GM19193 (cell line): Measurements from ENCODE around the gene EFNA5.

Experiments
- POLR2A ChIP-seq: IDR thresholded peaks from 4 replicates; pipeline ENCODE4 v1.6.1; 2011; ENCODE audit not compliant: insufficient read depth, insufficient read length; ENCODE audit errors: extremely low read depth

Gene EFNA5

DNA sequence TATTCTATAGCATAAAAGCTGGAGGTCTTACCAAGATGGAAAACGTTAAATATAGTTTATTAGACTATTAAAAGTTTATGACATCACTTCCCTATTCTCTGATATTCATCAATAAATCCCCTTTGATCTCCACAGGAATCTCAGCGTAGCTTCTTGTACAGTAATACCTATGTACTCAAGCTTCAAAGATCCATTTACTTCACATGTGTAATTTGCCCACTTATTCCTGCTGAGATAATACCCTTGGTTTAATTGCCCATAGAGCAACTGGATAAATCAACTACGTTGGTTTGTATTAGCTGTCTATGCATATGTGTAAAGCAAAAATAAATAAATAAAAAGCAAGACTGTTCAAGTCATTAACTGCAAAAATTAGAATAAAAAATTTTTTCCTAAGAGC lies 219.7 kb downstream of the EFNA5 start:
- TF ChIP-seq POLR2A: no peak

DNA sequence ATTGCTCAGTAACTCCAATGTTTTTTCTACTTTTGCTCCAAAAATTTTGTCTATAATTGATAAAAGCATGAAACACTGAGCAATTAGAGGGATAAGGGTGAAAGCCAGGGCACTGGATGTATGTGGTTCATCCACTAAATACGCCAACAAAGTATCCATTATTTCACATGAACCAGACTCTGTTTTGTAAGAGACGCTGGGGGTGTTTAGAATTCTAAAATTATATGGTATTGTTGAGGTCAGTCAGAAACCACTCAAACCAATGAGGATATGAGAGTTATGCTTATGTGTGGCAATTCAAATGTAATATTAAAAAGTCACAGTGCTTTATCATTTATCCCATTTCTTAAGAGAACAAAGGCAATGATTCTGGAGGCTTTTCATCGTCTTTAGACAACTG lies 220.2 kb downstream of the EFNA5 start:
- no peak for TF ChIP-seq POLR2A

DNA sequence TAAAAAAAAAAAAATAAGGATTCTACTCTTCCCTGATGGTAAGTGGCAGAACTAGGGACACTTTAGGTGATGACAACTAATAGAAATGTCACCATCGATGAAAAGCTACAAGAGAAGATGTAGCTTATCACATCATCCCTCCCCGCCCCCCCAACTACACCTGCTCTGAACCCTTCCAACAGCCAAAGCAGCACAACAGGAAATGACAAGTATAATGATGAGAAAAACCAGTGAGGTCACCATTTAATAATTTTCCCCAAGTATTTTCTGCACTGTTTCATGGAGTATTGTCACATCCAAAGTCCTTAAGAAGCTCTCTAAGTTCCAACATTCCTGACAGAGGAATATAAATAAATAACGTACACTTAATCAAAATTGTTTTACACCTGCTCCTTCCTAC lies 221.4 kb downstream of the EFNA5 start:
- no peak for TF ChIP-seq POLR2A

DNA sequence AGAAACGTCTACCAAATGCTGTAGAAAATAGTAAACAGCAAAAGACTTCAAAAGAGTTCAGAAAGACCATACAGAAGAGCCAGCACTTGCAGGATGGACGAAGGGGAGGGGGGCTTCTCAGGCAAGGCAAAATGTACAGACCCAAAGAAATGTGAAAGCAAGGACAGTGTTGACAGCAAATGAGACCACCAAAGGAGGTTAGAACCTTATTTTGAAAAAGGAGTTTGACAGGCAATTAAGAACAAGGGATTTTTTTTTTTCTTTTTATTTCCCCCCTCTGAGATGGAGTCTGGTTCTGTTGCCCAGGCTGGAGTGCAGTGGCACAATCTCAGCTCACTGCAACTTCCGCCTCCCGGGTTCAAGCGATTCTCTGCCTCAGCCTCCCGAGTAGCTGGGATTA lies 223.2 kb downstream of the EFNA5 start:
- no peak for TF ChIP-seq POLR2A

DNA sequence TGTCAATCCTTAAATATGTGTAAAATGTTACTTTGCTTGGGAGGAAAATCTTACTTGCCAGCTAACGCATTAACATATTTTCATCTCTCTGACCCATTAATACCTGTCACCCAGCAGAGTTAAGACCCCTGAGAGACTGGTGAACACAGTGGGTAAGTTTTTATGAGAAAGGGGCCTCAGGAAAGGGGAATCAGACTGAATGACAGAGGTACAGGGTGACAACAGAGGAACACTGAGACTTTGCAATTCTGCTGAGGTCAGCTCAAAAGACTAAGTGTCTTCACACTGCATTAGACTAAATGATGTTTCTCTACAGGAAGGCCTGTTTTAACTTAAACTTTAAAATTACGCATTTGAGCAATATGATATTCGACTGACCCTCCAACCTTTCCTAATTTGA lies 223.8 kb downstream of the EFNA5 start:
- no peak for TF ChIP-seq POLR2A

DNA sequence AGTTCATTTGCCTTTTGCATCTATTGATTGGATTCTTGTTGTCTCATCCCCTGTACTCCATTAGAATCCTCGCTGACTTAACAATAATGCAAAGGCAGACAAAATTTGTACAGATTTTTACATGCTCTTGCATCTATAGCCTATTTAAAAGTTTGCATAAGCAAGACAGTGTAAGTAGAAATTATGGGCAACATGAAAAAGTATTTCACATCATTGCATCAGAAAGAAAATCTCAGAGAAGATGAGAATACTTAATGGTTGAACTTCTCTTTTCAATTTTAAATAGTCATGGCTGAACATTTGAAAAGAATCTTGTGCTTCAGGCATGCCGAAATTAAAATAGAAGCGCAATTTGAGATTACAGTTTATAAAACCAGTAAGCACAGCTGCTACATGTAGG lies 226.4 kb downstream of the EFNA5 start:
- no peak for TF ChIP-seq POLR2A

DNA sequence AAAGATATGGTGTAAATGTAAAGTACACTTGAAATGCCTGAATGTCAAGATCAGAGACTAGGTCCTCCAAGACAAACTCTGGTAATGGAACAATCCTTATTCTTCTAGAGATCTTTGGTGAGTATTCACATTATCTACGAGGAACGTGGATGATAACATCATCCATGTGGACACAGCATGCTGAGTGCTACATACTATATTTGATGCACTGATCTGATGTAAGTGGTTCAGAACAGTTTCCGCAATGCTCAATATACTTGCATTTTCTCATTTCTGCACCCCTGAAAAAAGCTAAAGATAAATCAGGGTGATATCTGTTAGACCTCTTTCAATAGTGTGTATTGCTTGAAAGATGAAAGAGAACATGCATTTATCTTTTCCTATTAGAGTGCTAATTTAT lies 226.8 kb downstream of the EFNA5 start:
- TF ChIP-seq POLR2A: no peak

DNA sequence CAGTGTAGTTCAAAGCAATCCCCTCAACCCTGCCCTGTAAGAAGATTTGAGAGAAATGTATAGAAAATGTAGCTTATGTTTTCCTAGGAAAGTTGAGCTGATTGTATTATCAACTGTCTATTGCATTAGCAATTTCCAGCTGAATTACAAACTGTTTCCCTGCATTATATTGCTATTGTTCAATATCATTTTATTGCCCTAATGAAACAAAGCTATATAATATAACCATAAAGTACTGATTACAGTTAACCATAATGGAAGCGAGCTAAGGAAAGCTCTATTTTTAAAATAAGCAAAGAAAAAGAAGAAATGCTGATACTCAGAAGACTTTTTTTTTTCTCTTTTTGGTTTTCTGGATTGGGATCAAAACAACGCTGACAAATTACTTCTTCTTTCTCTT lies 228.3 kb downstream of the EFNA5 start:
- no peak for TF ChIP-seq POLR2A

DNA sequence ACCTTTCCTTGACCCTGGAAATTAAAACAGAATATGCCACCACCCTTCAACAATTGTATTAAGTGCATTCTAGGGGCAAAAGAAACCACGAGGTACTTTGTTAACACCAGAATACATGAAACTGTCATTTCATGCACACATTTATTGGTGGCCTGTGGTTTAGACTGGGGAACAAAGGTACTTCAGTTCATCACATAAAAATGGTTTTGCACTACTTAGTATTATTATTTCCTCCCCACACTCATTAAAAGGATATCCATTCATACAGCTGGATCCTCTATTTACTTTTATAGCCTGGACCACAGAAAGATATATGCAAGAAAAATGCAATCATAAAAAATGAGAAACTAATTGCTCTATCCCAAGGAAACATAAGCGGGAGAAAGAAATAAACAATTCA lies 230.9 kb downstream of the EFNA5 start:
- no peak for TF ChIP-seq POLR2A

DNA sequence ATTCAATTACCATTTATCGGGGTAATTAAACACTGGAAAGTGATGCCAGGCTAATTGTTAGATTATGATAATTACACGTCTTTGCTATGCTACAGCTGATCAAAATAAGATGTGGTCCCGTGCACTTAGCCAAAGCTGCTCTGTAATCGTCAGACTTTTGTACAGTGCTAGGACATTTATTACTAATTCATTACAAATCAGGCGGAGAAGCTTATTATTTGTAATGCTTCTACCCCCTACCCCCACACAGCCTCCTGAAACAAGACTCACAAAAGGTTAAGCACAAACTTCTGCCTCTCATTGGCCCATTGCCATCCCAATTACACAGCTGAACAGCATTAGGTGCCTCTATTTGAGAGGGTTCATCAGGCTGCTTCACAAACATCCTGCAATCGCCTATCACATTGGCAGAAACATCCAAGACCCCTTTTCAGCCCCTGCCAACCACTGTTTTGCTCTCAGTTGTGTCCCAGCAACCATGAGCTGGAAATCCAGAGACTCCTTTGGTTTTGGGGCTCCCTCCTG lies 232.7 kb downstream of the EFNA5 start:
- no peak for TF ChIP-seq POLR2A

DNA sequence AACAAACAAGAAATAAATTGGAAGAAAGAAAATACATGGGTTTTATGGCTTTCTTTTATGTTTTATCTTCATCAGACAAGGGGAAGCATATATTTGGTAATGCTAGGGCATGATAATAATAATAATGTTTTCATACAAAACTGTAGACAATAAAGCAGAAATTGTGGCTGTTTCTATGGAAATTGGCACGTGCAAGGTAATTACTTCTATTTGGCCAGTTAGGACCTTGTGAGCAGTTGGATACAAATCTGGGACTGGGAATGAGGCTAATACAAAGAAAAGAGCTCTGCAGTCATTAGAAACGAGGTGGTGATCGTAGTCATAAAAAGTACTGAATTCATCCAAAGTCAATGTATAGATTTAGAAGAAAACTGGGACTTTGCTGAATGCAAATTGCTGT lies 233.6 kb downstream of the EFNA5 start:
- TF ChIP-seq POLR2A: no peak

DNA sequence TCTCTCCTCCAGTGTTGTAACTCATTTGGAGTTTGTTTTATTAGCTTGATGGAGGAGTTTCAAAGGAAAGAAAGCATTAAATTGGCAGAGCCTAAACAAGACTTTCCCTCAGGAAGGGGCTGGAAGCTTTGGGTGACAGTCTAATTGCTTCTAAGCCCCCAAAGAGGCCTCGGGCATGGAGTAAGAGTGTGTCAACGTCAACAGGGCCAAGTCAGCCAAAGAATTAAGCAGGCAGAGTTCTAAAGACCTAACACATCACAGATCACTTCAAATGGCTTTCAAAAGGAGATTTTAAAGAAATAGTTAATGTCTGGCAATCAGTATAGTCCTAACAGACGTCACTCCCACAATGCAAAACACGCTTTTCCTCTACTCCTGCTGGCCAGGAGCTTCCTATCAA lies 234.5 kb downstream of the EFNA5 start:
- no peak for TF ChIP-seq POLR2A

DNA sequence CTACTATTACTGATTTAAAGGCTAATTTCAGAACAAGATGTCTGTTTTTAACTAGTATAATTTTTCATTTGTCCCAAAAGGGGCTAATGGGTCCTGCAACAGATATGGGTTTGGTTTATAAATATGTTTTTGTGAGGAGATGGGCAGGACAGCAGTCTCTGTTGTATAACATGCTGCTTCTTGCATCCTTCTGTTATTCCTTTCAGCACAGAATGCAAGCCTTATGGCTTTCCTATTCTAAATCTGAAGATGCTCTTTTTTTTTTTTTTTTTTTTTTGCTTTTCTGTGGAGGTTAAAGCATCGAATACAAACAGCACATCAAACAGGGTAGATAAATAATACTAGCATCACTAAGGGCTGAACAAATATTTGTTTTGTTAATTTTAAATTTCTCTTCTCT lies 235.7 kb downstream of the EFNA5 start:
- TF ChIP-seq POLR2A: no peak

DNA sequence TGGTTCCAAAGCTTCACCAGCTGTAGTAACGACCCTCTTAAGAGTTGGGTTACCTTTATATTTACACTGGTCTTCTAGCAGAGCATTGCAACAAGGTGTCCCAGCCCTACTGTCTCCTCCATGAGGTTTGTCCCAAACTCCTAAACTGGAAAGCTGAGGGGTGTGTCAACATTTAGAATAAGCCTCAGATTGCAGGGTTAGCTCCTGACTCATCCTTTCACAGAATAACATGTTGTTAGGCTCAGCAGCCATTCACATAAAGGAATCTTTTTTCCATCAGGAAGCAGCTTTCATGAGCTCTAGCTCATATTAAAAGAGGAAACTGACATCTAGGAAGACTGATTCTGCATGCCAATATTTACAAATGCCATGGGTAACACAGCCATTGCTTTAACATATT lies 238.7 kb downstream of the EFNA5 start:
- no peak for TF ChIP-seq POLR2A

DNA sequence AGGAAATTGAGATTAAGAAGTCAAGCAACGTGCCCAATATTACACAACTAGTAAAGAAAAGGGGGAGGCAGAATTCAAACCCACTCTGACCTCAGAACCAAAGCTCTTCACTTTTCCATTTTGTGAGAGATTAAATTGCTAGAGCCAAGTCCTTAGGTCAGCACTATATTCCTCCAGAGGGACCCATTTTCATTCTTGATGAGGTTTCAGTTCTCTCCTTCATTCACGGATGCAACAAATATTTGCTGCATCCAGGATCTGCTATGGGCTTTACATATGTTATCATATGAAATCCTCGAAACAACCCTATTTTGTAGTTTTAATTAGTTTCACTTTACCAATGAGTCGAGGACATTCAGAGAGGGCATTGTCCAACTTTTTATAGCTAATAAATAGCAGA lies 239.2 kb downstream of the EFNA5 start:
- no peak for TF ChIP-seq POLR2A

DNA sequence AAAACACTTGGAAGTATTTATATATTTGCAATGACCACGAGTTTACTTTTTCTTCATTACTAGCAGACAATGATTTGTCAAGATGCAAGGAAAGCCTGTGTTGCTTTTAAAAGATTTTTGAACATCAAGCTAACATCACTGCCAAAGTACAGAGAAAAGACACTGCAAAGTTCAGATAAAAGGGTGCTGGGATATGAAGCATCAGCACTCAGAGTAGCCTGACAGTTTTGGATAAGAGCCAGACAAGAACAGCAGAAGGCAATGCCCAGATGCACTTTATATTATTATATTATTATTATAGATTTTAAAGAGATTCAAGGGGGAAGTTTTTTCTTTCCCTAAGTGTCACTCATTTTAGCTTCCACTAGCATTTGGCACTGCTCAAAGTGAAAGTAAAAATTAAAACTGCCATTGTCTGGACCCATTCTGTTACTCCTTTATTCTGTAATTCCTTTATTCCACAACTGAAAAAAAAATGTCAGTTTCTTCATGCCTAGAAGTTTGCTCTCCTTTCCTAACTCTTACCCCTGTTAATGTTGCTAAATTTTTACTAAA lies 240.6 kb downstream of the EFNA5 start:
- TF ChIP-seq POLR2A: no peak

DNA sequence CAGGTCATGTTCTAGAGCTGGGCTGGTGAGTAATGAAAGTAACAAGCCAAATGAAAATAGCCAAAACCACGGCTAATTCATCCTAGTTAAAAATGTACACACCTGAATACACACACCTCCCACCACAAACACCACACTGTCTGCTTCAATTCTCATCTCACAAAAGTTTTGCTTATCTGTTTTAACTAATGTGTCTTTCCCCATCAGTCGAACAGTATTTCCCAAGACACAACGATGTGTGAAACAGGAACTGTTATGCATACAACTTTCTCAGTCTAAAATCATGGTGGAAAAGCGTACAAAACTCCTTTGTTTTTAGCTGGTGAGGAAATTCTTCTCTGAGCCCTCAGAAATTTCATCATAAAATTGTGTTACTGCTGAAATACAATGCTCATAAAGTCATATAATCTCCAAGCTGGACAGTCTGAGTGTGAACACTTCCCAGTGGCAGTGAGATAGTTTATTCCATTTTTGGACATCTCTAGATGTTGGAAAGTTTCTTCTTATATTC lies 242.4 kb downstream of the EFNA5 start:
- TF ChIP-seq POLR2A: no peak
